Activated T-cell treated with anti-CD3 and anti-CD28 coated beads, Interleukin-2, amount 50 U/mL, for 48 hours (primary cell): ENCODE measurements around the gene MYO18B.

Experiments
- DNase-seq, 2 experiments: peaks; one replicate each; pipeline ENCODE4 v3.0.0-alpha.2; 2020

The MYO18B gene

DNA sequence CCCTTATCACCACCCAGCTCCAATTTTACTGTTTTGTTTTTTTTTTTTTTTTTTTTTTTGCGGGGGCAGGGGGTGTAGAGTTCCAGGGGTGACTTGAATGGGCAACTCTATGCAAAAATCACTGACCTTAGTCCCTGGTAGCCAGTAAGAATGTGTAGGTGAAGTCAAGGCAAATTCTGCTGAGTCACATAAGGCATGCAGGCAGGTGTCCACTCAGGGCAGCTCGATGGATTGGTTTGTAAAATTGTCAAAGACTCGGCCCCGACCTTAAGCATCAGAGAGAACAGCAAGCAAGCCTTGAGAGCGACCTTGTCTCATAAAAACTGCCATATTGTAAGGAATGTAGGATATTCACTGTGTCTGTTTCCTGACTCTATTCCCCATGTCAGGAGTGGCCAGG, 275.9 kb downstream of the MYO18B start:
- no peak for DNase-seq

DNA sequence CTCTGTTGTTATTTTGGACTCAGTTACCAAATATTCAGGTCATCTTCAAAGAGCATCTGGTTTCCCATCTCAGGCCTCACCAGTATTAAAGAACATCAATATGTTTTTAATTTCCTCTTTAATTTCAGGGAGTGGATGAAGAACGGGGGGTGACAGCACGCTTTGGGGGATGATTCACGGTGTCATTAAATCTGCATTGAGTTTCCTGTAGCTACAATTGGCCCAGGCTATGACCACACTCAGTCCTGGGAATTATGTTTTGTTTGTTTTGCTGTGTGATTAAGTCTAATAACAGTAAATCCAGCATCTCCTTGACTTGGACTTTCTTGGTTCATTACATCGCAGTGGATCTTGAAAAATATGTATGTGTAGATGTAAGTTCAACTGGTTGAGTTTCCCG, 277.6 kb downstream of the MYO18B start:
- DNase-seq = no peak

DNA sequence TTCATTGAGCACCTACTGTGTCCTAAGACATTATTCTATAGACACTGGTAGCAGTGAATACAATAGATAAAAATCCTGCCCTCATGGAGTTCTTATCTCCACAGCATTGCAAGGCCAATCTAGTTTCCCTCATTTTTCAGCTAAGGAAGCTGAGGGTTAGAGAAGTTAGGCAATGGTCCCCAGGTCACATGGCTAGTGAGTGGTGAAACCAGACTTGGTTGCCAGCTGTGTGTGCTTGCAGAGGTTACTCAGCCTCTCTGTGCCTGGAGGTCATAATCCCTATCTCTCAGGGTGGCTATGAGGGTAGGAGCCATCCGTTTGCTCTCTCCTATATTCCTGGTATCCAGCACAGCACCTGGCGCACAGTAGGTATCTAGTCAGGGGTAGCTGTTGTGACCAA, 279.5 kb downstream of the MYO18B start:
- no peak for DNase-seq

DNA sequence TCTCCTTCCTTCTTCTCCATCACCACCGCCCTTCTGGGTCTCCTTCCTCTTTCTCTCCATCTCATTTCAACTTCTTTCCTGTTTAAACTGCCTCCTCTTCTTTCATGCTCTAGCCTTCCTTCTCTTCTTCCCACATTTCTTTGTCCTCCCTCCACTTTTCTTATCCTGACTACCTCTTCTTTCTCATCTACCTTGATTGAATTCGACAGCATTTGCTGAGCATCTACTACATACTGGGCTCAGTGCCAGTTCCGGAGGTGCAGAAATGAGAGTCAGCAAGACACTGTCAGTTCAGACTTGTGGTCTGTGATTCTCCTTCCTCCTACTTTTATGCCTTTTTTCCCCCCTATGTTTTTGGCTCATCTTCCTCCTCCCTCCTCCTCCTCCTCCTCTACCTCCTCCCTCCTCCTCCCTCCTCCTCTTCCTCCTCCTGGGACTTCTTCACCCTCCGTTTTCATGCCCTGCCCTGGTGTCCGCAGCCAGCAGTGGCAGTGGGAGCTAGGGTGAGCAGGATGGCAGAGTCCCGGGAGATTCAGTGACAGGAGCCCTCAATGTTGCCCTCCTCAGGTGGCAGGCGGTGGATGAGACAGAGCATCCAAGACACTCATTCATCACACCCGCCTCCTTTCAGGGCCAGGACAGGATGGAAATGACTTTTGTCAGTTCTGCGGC, 281.3 kb downstream of the MYO18B start:
- no peak for DNase-seq

DNA sequence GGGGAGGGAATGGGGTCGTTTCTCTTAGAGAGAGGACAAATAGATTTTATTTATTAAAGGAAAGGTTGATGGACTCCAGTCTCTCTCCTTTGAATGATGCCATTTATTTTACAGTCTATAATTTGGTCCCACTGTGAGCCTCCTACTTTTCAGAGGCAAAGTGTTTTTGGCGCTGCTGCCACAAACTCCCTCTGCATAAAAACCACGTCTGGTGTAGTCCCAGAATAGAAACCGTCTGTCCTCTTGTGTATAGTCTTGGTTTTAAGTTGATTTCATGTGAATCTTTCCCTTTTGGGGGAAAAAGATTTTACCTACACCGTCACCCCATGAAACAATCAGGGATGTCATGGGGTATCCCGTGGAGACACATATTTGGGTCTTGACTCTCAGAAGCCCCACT, 283.6 kb downstream of the MYO18B start:
- no peak for DNase-seq

DNA sequence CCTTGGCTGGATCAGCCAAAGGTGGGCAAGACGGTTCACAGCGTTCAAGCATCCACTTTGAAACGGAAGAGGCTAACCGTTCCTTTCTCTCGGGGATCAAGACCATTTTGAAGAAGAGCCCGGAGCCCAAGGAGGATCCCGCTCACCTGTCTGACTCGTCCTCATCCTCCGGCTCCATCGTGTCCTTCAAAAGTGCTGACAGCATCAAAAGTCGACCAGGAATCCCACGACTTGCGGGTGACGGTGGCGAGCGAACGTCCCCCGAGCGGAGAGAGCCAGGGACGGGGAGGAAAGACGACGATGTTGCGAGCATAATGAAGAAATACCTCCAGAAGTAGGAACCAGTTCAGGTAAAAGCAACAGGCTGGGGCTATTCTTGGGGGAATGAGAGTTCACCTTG, 285.4 kb downstream of the MYO18B start:
- no peak for DNase-seq

DNA sequence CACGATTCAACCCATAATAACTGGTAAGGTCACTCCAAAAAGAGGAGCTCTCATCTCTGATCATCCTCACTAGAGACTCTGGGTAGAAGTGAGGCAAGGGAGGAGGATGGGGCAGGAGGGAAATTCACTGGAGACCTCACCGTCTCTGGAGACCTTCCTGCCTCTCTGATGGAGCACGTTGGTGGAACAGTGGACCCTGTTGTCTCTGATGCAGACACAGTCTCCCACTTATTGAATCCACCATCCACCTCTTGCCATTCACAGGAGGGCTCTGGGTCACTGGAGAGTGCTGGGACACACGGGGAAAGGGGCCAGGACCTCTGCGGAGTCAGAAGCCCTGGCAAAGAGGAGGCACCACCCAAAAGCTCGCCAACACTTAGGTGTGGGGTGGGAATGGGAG, 289.7 kb downstream of the MYO18B start:
- no peak for DNase-seq

DNA sequence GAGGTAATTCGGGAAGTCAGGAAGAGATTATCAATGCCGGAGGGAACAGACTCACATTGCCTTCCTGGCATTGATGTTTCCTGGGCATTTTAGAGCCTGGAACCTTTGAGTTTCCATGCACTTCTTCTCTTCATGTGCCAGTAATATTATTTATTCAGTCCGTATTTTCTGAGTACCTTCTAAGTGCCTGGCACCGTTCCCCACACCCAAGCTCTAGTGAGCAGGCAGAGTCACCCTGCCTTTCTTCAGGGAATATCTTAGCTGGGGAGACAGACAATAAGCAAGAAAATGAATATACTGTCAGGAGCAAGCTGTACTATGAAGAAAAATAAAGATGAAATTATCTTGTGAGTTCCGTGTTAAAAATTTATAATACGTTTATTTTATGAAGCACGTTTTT, 291.1 kb downstream of the MYO18B start:
- DNase-seq = no peak

DNA sequence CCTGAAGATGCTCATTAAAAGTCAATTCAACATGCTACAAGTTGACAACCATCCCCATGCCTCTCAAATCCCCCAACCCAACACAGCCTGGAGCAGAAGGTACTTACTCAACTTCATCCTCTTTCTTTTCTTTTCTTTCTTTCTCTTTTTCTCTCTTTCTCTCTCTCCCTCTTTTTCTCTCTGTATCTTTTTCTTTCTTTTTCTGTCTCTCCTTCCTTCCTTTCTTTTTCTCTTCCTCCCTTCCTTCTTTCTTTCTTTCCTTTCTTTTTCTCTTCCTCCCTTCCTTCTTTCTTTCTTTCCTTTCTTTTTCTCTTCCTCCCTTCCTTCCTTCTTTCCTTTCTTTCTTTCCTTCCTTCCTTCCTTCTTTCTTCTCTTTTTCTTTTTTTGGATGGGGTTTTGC, 291.6 kb downstream of the MYO18B start:
- no peak for DNase-seq

DNA sequence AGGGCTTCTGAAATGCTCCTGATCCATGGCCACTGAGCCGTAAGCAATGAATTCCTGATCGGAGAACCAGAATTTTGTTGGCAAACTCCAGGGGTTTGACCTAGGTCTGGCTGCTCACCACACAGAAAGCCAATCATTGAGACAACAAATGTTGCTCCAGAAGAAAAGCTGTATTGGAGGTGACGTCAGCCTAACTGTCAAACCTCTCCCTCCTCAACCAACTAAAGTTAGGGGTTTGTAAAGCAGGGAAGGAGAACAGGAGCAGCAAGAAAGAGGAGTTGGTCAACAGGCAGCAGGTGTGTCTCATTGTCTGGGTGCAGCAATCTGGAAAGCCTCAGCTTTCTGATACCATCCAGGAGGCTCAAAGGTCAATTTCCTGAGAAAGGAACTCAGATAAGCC, 293.5 kb downstream of the MYO18B start:
- DNase-seq = no peak

DNA sequence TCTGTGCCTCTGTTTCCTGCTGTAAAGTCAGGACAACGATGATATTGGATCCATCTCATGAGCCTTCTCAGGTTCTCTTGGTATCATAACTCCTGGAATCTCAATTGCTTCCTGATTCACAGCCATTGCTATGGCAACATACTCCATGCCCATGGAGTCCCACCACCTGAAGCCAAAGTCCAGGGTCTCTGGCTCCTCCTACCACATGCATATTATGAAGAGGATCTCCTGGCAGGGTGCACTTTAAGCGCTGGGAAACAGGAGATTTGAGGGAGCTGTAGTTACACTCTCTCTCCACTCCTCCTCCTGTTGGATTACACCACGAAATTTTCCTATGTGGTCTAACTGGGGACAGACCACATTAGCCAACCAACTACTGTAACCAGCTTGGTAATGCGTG, 296.4 kb downstream of the MYO18B start:
- no peak for DNase-seq

DNA sequence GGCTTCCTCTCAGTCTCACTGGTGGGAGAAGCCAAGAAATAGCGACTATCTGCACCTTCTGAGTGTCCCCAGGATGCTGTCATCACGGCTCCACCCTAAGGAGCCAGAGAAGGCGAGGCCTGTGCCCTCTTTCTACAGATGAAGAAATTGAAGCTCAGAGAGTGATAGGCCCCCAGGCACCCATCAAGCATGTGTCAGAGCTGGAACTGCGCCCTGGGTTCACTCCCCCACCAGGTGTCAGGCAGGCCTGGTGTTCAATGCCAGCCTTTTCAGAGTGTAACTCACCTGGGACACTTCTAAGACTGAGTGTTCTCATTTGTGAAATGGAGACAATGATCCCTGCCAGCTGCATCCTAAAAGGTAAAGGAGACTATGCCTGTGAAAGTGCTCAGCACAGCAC, 299.9 kb downstream of the MYO18B start:
- DNase-seq = no peak

DNA sequence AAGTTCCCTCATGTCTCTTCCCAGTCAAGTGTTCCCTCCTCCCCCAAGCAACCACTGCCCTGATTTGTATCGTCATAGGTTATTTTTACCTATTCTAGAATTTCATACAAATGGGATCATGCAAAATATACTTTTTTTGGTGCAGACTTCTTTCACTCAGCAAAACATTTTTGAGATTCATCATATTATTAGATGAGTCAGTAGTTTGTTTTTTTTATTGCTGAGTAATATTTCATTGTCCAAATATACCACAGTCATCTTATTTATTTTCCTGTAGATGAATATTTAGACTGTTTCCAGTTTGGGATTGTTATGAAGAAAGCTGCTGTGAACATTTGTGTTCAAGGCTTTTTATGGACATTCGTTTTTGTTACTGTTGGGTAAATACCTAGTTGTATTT, 301.0 kb downstream of the MYO18B start:
- DNase-seq = no peak

DNA sequence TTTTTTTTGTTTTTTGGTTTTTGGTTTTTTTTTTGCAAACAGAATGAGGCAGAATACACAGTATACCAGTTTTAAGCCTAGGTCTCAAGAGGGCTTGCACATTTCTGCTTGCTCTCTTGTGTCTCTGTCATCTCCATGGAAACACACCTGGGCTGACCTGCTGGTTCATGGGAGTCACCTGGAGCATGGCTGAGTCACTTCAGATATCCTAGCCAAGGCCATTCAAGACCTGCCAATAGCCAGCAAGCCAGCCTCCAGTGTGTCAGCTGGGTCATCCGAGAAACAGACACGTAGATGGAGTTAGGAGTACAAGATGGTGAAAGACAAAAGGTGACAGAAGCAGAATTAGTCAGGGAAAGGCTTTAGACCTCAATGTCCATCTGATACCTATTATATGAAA, 303.1 kb downstream of the MYO18B start:
- no peak for DNase-seq

DNA sequence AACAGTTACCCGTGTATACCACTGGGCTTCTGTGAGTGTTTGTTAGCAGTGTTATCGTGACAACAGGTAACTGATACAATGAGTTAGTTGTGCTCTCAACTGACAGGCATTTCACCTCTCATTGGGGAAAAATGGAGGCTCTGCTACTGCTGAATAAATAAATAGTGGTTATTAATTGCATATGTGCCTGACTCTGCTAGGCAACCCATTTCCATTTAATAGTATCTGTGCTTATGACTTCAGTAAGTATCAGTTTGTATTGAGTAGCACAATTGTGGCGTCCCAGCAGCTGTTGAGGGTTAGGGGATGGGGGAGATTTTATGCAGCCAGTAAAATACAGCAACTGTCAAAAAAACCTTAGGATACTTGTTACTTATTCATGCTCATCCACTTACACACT, 303.9 kb downstream of the MYO18B start:
- DNase-seq = no peak

DNA sequence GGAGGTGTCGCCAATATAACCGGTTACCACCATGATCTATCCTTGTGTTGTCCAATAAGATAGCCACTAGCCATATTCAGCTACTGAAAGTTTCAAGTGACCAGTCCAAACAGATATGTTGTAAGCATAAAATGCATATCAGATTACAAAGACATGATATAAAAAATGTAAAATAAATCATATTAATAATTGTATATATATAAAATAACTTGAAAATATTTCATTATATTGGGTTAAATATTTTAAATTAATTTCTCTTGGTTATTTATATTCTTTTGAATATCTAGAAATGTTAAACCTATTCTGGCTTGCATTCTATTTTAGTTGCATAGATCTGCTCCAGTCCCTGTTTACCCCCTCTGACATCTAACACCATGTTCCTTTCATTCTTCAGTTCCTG, 305.5 kb downstream of the MYO18B start:
- no peak for DNase-seq

DNA sequence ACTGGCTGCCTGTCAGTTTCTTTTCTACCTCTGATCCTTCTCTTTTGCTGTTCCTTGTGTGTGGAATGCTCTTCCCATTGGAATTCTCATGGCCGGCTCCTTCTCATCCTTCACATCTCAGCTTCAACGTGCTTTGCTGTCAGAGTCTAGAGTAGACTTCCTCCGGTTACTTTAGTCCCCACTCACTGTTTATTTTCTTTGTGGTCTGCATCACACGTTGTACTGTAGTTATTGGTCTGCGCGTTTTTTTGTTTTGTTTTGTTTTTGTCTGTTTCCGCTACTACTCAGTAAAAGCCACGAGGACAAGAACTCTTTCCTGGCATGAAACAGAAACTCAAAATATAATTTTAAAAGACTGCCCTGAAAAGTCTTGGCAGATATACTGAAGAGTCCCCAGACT, 305.9 kb downstream of the MYO18B start:
- no peak for DNase-seq

DNA sequence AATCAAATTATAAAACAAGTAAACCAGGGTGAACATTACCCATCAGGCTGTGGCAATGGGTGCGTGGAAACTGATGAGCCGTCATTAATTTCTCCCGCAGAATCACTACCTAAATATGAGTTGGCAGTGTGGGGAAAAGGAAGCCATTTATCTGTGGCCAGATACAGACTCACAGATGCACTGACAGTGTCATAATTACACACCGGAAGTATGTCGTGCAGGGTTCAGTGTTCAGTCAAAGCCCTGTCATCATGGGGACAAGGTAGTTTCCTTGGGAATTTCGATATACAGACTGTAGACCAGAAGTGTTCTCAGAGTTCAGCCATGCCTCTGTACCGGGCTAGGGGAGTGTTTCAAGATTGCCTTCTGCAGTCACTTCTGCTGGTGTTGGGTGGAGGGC, 308.1 kb downstream of the MYO18B start:
- DNase-seq = no peak

DNA sequence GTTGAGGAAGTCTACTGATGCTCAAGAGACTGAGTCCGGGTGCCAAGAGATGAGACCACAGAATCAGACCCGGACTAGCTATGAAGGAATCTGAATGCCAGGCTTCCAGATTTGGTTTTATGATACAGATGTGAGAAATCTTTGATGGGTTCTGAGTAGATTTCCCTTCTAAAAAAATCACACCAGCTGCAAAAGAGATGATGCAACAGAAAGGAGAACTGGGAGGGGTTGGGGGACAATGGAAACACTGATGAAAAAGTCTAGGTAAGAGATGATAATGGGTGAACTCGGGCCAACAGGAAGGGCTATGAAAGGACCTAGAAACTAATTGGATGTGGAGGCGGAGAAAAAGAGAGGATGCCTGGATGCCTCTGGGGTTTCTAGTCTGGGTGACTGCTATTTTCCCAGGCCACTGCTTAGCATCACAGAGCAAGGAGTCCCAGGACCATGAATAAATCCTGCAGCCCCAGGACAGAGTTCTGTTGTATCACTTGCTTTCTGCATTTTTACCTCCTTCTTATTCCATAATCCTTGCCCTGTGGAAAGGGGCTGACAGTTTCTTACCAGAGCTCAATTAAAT, 311.8 kb downstream of the MYO18B start:
- no peak for DNase-seq

DNA sequence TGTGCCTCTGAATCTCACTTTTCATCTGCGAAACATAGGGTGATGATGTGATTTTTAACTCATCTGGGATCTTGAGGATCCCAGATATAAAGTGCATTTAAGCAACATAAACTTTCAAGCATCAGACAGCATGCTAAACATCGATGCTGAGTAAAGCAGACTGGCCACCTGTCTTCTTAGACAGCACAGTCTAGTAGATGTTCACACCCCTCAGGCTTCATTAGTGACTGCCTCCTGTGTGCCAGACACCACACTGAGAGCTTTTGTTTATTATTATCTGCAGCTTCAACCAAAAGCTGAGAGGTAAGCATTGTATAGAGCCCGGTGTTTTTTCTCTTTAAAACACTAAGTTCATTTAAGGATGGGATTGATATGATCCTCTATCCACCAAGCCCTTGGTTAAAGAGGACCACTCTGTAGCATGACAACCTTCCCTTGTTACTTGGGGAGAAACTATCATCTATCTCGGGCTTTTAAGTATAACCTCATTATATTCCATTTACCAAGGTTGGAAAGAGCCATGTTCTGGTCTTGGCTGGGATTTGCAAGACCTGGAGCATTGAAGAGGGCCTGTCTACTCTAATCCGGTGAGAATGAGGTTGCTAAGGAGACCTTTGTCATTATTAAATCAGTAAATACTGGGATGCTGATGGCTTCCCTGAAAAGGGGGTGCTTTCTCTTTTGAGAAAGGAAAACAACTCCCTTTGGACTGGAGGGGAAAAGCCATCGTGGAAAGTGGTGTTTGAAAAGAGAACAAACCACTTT, 313.0 kb downstream of the MYO18B start:
- DNase-seq = no peak

DNA sequence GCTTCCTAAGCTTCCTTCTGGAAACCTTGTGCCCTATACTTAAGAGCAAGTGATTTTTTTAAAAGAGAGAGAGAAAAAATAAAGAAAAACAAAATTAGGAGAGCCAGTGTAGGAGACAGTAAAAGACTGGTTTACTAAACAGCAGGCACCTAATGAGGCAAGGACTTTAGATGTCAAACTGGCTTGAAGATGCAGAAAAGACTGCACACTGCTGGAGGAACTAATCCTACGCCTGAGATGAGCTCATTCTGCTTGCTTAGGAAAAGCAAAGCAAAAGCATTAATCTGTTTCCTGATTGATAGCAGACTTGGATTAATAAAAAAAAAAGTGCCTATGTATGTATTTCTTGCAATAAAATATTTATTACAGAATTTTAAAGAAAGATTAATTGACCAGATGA, 313.7 kb downstream of the MYO18B start:
- DNase-seq = no peak

DNA sequence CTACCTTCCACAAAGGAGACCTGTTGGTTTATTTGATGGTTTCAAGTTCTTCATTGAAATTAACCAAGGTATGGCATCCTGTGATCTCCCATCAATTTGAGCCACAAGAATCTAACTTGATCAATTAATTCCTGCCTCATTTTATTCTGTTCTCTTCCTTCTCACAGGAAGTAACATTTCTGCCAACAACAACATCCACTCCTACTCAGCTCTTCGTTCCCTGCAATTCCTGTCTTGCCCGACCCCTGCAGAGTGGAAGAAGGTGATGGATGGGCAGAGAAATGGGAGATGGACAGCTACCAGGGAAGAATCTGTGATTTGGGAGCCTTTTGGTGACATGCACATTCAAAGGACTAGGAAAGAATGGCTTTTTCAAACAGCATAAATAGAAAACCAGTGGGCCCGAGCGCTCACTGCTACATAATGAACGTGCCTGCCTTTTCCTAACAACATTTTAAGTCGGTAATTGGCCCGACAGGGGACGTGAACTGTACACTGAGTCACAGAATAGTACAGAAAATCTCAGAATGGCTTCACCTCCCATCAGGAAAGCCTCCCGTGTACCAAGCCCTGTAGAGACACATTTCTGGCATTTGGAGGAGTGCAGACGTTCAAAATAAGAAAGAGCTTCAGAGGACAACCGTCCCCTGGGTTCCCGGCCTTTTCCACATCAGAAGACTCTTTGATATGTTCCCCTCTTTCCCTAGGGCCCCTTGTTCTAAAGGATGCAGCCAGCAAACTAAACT, 314.6 kb downstream of the MYO18B start:
- DNase-seq = no peak

DNA sequence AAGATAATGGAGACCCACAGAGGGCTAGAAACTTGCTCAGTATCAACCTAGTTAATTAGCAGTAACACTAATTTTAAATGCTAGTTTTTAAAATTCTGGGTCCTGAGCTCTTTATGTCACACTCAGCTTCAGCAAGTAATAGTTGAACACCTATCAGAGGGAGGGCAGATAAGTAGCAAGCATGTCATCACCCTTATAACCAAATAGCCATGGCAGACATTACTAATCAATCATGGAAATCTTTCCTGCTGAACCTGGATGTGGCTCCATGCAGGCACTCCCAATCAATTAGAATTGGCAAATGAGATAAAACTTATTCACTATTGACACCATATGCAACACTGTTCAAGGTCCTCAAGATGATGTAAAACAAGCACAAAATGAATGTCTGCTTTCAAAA, 315.7 kb downstream of the MYO18B start:
- DNase-seq = no peak

DNA sequence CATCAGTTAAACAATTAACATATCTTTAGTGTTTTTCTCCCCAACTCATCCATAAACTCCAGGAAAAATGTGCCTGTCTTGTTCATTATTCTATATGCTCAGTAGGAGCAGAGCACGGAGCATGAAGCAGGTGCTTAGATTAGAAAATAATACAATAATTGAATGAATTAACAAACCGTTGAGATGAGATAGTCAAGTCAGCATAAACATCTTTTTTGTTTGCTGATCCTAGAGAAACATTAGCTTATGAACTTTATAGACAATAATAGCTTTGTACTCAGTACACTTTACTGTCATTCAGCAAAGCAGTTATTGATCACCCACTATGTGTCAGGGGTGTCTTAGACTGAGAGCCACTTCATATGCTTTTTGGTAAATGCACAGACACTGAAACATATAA, 322.1 kb downstream of the MYO18B start:
- DNase-seq = no peak
